Upper lobe of left lung (tissue), 4 donors: ENCODE results near the gene S100A10.

Experiments
- EP300 ChIP-seq, 4 donors: sonication (generic); formaldehyde crosslinking; IDR thresholded peaks; one replicate each; pipeline ENCODE4 v1.5.1; 2017; ENCODE audit warnings: antibody characterized with exemption in 4 of 4, control low read depth in 2 of 4
- POLR2A ChIP-seq, 4 donors: fragments of 450-650 bp; IDR thresholded peaks; one replicate each; pipeline ENCODE4 v1.5.1; 2016 to 2017; ENCODE audit warnings: antibody characterized with exemption in 4 of 4, mild to moderate bottlenecking in 2 of 4
- TF ChIP-seq, protein P1 (sequence below), 6 experiments: fragments of 450-650 bp in 4 of 6; fragments of 200-600 bp in 2 of 6; sonication (generic) in 2 of 6; IDR thresholded peaks; one replicate each; pipeline ENCODE4 v1.5.1; 2016 to 2019; ENCODE audit warnings: antibody characterized with exemption in 6 of 6

DNA sequence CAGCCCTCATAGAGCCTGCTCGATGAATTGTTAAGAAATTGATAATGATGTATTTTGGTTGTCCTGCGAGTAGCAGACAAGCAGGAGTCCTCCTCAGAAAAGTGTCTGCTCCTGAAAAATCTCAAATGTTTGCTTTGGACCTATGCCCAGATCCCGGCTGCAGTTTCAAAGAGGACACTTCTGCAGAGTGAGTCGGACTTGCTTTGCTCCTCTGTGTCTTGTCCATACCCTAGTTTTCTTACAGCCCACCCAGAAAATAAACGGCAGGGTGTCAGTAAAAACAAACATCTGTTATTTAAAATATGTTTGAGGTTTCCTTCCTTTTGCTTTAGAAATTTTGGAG lies 2.8 kb downstream of the S100A10 start:
- no peak for TF ChIP-seq POLR2A (IDR thresholded peaks at IDR 0.05)
- TF ChIP-seq, protein P1, sequence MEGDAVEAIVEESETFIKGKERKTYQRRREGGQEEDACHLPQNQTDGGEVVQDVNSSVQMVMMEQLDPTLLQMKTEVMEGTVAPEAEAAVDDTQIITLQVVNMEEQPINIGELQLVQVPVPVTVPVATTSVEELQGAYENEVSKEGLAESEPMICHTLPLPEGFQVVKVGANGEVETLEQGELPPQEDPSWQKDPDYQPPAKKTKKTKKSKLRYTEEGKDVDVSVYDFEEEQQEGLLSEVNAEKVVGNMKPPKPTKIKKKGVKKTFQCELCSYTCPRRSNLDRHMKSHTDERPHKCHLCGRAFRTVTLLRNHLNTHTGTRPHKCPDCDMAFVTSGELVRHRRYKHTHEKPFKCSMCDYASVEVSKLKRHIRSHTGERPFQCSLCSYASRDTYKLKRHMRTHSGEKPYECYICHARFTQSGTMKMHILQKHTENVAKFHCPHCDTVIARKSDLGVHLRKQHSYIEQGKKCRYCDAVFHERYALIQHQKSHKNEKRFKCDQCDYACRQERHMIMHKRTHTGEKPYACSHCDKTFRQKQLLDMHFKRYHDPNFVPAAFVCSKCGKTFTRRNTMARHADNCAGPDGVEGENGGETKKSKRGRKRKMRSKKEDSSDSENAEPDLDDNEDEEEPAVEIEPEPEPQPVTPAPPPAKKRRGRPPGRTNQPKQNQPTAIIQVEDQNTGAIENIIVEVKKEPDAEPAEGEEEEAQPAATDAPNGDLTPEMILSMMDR (IDR thresholded peaks at IDR 0.05): no peak
- no peak for TF ChIP-seq EP300 (IDR thresholded peaks at IDR 0.05)
